GM21717 (cell line): ENCODE results near the gene FOXP1.
A peak's percentile ranks its signal among the peaks of the same experiment; 100 is the strongest.
"Not testable (repeated sequence)": the region's sequence is repeated elsewhere in the genome, so short reads cannot be mapped to it uniquely, and the experiment has no call there.

Source experiments
- ATAC-seq: cut with Tn5 transposase; IDR thresholded peaks from one replicate; pipeline ENCODE4 v1.9.1; 2021; ENCODE audit warnings: mild to moderate bottlenecking, moderate library complexity; ENCODE audit not compliant: unreplicated experiment

FOXP1 gene

GRCh38 chr3:71454512-71455403 is 128.8 kb downstream of the FOXP1 start:
- ATAC-seq = no peak

- ATAC-seq = no peak
Measured at GRCh38 chr3:71453822-71454511, 129.6 kb downstream of the FOXP1 start.

- no peak for ATAC-seq
Measured at GRCh38 chr3:71453319-71453718, 130.2 kb downstream of the FOXP1 start.

GRCh38 chr3:71451812-71452211 is 131.7 kb downstream of the FOXP1 start:
- ATAC-seq = no peak

GRCh38 chr3:71451060-71451459 is 132.5 kb downstream of the FOXP1 start:
- ATAC-seq = no peak

GRCh38 chr3:71450162-71450561 is 133.4 kb downstream of the FOXP1 start:
- no peak for ATAC-seq

- no peak for ATAC-seq
Measured at GRCh38 chr3:71447803-71448202, 135.7 kb downstream of the FOXP1 start.

GRCh38 chr3:71447197-71447596 is 136.3 kb downstream of the FOXP1 start:
- ATAC-seq = no peak

- no peak for ATAC-seq
Measured at GRCh38 chr3:71446734-71447133, 136.8 kb downstream of the FOXP1 start.

- ATAC-seq = no peak
Measured at GRCh38 chr3:71446260-71446659, 137.3 kb downstream of the FOXP1 start.

GRCh38 chr3:71444861-71445259 is 138.7 kb downstream of the FOXP1 start:
- ATAC-seq = no peak

GRCh38 chr3:71444028-71444860 is 139.3 kb downstream of the FOXP1 start:
- peak; percentile 98 for ATAC-seq

- ATAC-seq = no peak
Measured at GRCh38 chr3:71443332-71443731, 140.2 kb downstream of the FOXP1 start.

GRCh38 chr3:71442652-71443042 is 140.9 kb downstream of the FOXP1 start:
- no peak for ATAC-seq

GRCh38 chr3:71441925-71442651 is 141.4 kb downstream of the FOXP1 start:
- ATAC-seq = no peak

- ATAC-seq = no peak
Measured at GRCh38 chr3:71441217-71441924, 142.2 kb downstream of the FOXP1 start.

- ATAC-seq = no peak
Measured at GRCh38 chr3:71438904-71439303, 144.6 kb downstream of the FOXP1 start.

GRCh38 chr3:71438071-71438685 is 145.3 kb downstream of the FOXP1 start:
- ATAC-seq = no peak

GRCh38 chr3:71436337-71436736 is 147.2 kb downstream of the FOXP1 start:
- no peak for ATAC-seq

- not testable (repeated sequence) for ATAC-seq
Measured at GRCh38 chr3:71435836-71436235, 147.7 kb downstream of the FOXP1 start.
